ENCODE measurements around the gene DLG1. TPM values are rescaled to one million over a fixed set of nuclear protein-coding genes. Genes with fewer than 3 reads are reported as not detected.

The DLG1 gene
- total RNA-seq, 1 donor from 2014 or later, result 157 TPM

DNA sequence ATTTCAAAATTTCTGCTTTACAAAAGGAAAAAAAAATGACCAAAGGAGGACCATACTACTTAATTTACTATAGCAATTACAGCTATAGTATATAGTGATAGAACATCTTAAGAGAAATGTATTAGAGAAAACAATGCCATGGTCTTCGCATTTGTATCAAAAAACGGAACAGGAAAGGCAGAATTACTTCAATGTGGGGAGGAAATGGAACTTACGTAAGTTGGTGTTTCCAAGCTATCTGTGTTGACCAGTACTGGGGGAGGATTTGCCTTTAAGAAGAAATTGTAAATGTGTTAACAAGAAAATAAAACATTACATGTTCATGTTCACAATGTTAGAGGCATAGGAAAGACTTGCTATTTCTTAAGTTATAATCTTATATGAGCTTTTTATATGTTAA is 148.9 kb downstream of the DLG1 start:
- Mint-ChIP-seq H3K4me3 (ENCODE audit: unreplicated experiment) (no peak overlapping the region), H3K27ac (ENCODE audit: unreplicated experiment) (no peak overlapping the region), H3K36me3 (ENCODE audit: low read depth) (peaks cover 25% of the 10 kb centered on the region), H3K27me3 (ENCODE audit: low read depth) (no peaks in the 10 kb centered on the region), H3K9me3 (ENCODE audit: low read depth) (peaks cover 14% of the 10 kb centered on the region), H3K4me1 (ENCODE audit: low read depth) (peaks cover 39% of the 10 kb centered on the region)
- no peak for DNase-seq (ENCODE audit: low spot score)
- no peak for TF ChIP-seq CTCF (IDR thresholded peaks at IDR 0.05)

- Mint-ChIP-seq H3K4me1 (ENCODE audit: low read depth) (peaks cover 36% of the 10 kb centered on the region), H3K9me3 (ENCODE audit: low read depth) (peaks cover 13% of the 10 kb centered on the region), H3K27me3 (ENCODE audit: low read depth) (no peaks in the 10 kb centered on the region), H3K4me3 (ENCODE audit: unreplicated experiment) (no peak overlapping the region), H3K36me3 (ENCODE audit: low read depth) (peaks cover 23% of the 10 kb centered on the region), H3K27ac (ENCODE audit: unreplicated experiment) (no peak overlapping the region)
- TF ChIP-seq CTCF (IDR thresholded peaks at IDR 0.05), result no peak
- DNase-seq (ENCODE audit: low spot score), result no peak
Measured at GRCh38 chr3:197144188-197144587, 154.2 kb downstream of the DLG1 start.

DNA sequence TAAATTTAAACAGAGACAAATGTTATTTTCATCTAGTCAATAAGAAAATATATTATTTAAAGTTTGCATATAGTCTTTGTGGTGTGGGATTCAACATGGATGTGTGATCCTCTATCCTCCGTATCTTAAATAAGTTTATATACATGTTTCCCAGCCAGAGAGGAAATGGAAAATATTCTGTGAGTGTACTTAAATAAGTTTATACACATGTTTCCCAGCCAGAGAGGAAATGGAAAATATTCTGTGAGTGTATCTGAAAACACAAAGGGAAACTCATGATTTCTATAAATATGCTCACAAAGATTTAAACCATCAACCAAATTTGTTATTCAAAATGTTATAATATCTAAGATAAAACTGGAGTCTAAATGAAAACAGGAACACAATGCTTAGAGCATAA is 158.8 kb downstream of the DLG1 start:
- Mint-ChIP-seq H3K36me3 (ENCODE audit: low read depth) (peaks cover 26% of the 10 kb centered on the region), H3K27ac (ENCODE audit: unreplicated experiment) (peak overlapping the region; percentile 28), H3K9me3 (ENCODE audit: low read depth) (peaks cover 4% of the 10 kb centered on the region), H3K4me1 (ENCODE audit: low read depth) (peaks cover 34% of the 10 kb centered on the region), H3K4me3 (ENCODE audit: unreplicated experiment) (no peak overlapping the region), H3K27me3 (ENCODE audit: low read depth) (no peaks in the 10 kb centered on the region)
- no peak for DNase-seq (ENCODE audit: low spot score)
- TF ChIP-seq CTCF (IDR thresholded peaks at IDR 0.05), result no peak

- no peak for TF ChIP-seq CTCF (IDR thresholded peaks at IDR 0.05)
- H3K27me3 Mint-ChIP-seq (ENCODE audit: low read depth), result no peaks in the 10 kb centered on the region
- H3K36me3 Mint-ChIP-seq (ENCODE audit: low read depth), result peaks cover 33% of the 10 kb centered on the region
- H3K4me3 Mint-ChIP-seq (ENCODE audit: unreplicated experiment), result no peak overlapping the region
- DNase-seq (ENCODE audit: low spot score), result no peak
- no peak overlapping the region for H3K27ac Mint-ChIP-seq (ENCODE audit: unreplicated experiment)
- peaks cover 4% of the 10 kb centered on the region for H3K9me3 Mint-ChIP-seq (ENCODE audit: low read depth)
- H3K4me1 Mint-ChIP-seq (ENCODE audit: low read depth), result peaks cover 32% of the 10 kb centered on the region
Measured at GRCh38 chr3:197137751-197138150, 160.7 kb downstream of the DLG1 start.

- H3K36me3 Mint-ChIP-seq (ENCODE audit: low read depth), result peaks cover 37% of the 10 kb centered on the region
- H3K4me3 Mint-ChIP-seq (ENCODE audit: unreplicated experiment), result no peak overlapping the region
- no peak for TF ChIP-seq CTCF (IDR thresholded peaks at IDR 0.05)
Measured at GRCh38 chr3:197136744-197137143, 161.7 kb downstream of the DLG1 start.

More at GRCh38 chr3:197136744-197137143, 161.7 kb downstream of the DLG1 start:
- no peak for DNase-seq (ENCODE audit: low spot score)
- Mint-ChIP-seq H3K27ac (ENCODE audit: unreplicated experiment) (no peak overlapping the region), H3K9me3 (ENCODE audit: low read depth) (peaks cover 4% of the 10 kb centered on the region), H3K27me3 (ENCODE audit: low read depth) (no peaks in the 10 kb centered on the region), H3K4me1 (ENCODE audit: low read depth) (peaks cover 32% of the 10 kb centered on the region)

All from chondrocyte (in vitro differentiated cells).